ENCODE measurements around the gene ANKRD34A.
A peak's percentile ranks its signal among the peaks of the same experiment; 100 is the strongest.

ANKRD34A gene

DNA sequence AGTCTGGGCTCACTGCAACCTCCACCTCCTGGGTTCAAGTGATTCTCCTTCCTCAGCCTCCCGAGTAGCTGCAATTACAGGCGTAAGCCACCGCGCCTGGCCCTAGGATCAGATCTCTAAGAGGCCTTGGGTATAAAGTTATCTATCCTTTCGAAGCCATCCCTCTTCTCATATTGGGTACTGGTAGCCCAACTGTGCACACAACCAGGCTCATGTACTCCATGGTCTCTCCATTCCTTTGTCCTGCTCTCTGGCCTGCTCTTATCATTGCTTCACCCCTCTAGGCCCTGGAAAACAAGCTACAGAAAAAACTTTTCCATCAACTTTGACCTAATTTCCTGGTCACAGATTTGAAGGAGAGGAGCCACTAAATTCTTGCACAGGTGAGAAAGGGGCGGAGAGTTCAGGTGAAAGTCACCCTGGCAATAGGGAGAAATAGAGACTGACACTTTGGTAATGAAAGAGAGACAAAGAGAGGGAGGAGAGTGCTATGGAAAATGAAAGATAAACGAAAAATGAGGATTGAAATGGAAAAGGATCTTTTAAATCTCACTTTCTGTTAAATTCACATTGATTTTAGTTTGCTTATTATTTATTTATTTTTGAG lies 26.0 kb upstream of the ANKRD34A start:
- DNase-seq: no peak

DNA sequence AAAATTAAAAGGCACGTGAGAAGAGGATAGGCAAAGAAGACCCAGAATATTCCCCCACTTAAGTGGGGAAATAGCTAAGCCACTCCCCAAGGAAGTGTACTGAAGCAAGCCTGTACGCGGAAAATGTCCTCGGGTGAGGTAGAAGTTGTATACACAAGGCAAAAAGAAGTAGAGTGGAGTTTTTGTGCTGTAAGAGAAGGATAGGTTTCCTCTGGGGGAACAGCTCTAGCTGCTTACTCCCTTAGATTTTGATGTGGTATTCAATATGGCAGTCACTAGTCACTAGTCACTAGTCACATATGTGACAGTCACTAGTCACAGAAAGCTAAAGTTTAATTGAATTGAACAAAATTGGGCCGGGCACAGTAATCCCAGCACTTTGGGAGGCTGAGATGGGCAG lies 24.4 kb upstream of the ANKRD34A start:
- DNase-seq: no peak

DNA sequence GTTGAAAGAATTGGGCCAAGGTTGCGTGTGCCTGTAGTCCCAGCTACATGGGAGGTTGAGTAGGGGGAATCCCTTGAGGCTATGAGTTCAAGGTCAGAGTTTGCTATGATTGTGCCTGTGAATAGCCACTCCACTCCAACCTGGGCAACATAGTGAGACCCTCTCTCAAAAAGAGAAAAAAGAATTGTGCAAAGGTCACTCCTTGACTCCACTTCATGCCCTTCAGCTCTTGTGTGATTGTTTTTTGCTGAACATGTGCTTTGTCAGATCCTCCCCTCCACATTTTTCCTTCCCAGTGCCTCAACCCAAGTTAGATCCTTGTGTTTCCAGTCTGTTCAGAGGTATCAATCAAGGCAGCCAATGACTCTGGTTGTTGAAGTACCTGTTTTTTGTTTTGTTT lies 23.6 kb upstream of the ANKRD34A start:
- no peak for DNase-seq

DNA sequence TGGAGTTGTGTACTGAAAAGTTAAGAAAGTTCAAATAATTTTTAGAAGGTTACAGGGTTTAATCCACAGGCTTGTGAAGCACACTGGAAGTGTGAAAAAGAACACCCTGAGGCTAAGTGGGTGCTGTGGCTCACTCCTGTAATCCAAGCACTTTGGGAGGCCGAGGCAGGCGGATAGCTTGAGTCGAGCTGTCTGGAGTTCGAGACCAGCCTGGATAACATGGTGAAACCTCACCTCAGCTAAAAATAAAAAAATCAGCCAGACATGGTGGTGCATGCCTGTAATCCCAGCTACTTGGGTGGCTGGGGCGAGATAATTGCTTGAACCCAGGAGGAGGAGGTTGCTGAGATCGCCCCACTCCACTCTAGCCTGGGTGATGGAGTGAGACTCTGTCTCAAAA lies 22.2 kb upstream of the ANKRD34A start:
- no peak for DNase-seq

DNA sequence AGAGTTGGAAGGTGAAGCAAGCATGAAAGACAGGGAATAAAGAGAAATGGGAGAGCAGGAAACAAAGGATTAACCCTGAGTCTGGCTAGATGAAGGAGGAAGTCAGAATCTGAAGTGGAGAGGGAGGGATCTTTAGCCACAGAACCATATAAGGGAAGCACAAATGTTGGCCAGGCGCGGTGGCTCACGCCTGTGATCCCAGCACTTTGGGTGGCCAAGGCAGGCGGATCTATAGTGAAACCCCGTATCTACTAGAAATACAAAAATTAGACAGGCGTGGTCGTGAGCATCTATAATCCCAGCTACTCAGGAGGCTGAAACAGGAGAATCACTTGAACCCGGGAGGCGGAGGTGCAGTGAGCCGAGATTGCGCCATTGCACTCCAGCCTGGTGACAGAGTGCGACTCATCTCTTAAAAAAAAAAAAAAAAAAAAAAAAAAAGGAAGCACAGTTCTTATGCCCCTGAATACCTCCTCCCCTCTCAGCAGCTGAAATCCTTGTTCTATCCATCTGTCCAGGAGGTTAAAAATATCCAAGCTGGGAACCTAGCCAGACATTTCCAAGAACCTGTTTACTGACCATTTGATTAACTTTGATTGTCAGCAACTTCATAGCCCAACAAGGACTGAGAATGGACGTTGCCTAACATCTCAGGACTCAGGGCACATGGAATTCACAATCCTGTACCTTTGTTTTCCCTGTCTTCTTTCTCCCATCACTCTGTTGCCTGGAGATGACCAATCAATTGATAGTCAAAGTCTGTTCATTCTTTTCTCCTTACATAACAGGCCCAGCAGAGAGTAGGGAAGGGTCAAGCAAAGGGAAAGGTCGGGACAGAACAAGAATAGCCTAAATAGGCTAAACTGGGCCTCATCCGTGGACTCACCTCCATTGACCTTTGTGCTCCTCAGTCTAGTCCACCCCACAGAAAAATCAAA lies 21.4 kb upstream of the ANKRD34A start:
- DNase-seq: no peak

DNA sequence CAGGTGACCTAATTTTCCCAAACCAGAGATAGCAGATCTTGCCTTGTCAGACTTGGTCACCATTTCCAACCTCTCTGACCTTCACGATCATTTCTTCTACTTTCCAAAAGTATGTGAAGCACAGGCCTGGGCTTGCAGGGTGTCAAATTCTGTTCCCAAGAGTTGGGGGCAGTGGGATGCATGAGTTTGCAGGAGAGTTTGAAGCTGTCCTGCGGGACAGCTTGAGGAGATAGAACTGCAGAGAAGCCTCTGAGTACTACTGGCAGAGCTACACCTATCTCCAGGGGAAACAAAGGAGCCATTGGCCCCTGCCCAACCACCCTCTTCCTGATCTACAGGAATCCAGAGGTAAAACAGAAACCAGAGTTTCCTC lies 20.7 kb upstream of the ANKRD34A start:
- DNase-seq: no peak

DNA sequence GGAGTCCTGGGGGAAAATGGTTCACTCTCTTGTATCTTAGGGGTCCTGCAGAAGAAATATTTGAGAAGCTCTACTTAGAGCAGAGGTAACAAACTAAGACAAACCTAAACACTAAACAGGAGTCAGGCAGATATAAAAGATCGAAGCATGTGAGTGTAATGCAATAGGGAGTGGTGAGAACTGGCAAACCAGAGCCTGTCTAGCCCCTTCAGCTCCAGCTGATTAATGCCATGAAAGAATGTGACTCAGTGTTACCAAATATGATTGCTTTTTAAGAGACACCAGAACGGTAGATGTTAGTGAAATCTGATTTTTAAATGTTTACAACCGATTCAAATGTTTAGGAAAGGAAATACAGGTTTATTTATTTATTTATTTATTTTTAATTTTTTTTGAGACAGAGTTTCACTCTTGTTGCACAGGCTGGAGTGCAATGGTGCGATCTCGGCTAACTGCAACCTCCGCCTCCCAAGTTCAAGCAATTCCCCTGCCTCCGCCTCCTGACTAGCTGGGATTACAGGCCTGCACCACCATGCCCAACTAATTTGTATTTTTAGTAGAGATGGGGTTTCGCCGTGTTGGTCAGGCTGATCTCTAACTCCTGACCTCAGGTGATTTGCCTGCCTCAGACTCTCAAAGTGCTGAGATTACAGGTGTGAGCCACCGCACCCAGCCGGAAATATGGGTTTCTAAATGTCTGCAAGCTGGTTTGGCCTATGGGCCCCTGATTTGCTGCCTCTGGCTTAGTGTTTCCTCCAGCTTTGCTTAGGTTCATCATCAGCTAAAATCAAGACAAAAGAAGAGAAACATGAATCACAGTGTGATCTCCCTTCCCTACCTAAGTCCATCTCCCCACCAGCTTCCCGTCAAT lies 19.8 kb upstream of the ANKRD34A start:
- DNase-seq: no peak

DNA sequence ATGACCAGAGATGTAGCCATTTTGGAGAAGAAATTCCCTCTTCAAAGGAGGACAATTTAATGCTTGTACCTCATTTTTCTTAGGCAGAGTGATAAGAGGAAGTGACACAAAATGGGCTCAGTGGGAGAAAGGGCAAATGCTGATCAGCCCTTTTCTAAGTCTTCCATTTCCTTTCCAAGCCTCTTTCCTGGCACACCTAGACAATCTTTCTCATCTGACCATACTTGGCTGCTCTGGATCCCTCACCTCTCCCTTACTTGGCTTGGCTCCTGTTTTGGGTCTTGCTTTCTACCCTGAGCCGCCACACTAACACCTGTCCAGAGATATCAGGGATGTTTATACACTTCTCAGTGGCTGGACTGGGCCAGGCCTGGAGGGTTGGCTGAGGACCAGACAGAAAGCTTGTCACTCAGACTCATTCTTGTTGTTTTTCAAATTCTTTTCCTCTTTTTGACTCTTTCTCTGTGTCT lies 18.9 kb upstream of the ANKRD34A start:
- no peak for DNase-seq

DNA sequence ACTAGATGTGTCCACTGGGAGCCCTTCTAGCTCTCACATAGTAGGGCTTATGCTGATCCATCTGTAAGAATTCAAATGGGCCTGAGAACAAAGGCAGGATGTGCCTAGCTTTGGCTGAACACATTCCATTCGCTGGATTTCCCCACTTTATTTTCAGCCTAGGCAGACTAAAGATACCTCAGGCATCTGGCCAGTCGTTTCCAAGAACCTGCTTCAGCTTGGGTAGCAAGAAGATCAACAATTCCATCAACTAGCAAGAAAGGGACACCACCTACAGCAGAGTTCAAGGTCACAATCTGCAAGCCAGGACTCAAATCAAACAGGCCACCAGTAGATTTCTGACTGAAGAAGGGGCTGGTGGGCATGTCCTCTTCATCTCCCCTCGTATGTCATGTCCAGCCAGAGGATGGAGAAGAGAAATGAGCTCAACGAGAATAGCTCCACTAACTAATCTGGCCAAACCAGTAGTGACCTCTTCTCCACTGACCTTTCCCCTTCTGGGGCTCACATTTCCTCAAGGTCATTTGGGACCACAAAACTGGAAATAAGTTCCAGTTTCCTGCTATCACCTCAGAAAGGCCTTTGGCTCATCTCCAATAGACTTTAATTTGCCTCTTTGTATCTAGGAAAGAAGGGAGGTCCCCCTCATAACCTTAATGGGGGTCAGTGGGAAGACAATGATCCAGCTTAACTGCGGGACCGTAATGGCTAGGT lies 17.8 kb upstream of the ANKRD34A start:
- no peak for DNase-seq

DNA sequence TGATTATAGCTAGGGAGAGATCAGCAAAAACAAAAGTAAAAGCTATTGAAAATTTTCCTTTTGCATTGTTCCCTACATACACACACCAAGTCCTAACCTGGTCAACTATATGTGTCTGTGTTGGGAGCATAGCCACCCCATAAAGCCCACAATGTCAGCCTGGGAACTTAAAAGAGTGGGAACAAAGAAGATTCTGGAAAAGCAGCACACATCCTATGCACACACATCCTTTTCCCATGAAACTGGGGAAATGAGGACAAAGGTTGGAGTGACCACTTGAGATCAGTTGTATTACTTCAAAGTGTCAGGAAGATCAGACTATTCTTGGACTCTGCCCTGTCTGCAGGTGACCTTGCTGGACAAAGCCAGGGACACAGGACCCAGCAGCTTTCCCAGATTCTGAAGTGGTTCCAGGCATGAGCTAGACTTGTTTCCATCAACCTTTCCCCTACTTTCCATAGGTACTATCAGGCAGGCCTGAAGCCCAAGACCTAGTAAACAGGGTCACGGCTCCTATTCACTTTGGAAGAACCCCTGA lies 16.2 kb upstream of the ANKRD34A start:
- DNase-seq: no peak

DNA sequence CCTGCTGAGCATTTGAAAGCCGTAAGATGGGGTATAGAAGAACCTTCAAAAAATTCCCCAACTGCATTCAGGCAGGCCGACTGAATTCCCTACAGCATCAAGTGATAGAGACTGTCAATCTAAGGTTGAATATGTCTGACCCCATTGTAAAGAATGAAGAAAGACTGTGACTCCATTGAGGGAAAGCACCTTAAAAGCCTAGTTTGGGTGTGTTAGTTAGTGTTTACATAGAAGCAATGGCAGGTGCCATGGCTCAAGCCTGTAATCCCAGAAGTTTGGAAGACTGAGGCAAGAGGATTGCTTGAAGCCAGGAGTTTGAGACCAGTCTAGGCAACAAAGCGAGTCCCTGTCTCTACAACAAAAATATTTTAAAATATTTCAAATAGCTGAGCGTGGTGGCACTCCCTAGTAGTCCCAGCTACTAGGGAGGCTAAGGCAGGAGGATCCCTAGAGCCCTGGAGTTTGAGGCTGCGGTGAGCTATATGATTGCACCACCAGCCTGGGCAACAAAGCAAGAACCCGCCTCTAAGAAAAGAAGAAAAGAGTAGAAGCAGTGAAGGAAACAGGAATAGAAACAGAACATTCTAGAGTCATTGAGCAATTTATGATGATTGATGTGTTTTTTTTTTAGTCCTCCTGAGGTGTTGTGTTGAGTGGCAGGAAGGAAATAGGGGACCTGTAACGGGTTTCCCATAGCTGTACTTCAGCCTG lies 15.5 kb upstream of the ANKRD34A start:
- DNase-seq: no peak

DNA sequence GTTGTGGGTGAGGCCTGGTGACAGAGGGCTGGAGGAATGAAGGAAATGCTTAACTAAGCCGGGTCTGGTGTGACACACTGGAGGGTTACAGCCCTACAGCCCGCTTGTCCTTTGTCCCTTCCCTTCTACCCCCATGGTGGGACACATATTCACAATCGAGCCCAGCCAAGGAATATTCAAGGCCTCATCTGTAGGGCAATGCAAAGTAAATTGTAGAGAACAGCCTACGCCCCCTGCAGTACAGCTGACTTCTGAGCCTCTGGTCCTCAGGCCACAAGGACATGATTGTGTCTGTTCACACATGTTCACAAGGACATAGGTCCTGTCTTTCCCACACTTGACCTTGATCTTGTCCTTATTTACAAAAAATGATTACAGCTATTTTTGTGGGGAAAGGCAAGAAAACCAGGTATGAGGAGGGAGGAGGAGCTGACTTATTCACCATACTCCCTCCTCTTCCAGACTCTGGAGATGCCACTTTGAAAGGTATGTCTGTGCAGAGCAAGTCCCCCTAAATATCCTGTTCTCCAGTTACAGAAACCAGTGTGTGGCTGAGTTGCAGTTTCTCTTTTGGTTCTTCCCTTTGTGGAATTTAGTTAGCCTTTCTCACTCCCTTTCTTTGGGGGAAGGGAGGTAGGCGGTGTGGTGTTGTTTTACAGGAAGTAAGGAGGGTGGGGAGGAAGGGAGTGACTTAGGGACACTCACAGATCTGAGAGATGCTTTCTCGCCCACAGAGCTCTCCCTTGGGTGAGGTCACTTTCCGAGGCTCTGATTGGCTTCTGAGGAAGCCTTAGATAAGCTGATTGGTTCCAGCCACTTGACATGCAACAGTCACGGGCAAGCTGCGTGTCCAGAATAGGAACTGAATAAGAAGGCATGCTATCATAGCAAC lies 14.7 kb upstream of the ANKRD34A start:
- peak; percentile 97 for DNase-seq

DNA sequence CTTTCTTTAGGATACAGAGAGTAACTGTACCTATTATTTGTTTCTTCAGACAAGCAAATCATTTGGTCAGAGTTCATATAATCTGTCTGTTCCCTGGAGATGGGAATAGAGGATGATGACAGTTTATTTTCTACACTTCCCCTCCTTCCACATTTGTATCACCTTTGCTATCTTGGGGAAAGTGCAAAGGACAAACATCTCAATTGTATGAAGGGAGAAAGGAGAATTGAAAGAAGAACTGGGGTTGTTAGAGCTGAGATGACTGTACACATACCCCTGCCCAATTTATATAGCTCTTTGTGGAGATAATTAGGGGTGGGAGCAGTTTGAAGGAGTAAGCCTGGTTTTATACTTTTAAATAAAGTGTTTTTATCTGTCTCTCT lies 14.1 kb upstream of the ANKRD34A start:
- no peak for DNase-seq

DNA sequence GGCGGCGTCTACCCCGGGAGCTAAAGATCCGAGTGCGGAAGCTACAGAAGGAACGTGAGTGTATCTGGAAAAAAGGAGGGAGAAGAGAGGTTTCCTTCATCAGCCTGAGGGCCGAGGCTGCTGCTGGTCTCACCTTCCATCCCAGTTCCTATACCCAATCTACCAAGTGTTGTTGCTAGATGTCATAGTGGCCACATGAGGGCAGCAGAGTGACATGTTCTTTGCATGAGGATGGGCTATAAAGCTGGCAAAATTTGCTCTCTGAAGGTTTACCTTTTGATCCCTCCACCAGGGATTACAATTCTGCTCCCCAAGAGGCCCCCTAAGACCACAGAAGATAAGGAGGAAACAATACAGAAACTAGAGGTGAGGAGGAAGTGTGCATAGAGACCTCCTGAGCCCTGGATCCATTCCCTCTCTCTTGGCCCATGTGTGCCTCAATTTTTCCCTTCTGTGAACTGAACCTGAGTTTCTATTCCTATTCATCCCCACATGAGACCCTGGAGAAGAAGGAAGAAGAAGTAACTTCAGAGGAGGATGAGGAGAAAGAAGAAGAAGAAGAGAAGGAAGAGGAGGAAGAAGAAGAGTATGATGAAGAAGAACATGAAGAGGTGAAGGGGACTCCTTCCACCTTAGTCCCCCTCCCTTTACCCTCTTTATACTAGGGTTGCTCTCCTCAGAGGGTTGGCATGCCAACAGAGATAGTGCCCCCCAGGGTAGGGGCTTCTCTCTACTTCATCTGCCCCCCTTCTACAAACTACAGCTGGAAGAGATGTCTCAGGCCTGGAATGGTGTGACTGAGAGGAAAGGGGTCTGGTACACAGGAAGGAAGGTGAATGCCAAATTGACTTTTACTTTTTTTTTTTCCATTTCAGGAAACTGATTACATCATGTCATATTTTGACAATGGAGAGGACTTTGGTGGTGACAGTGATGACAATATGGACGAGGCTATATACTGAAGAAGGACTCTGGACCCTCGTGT lies 13.4 kb upstream of the ANKRD34A start:
- peak; percentile 77 for DNase-seq

DNA sequence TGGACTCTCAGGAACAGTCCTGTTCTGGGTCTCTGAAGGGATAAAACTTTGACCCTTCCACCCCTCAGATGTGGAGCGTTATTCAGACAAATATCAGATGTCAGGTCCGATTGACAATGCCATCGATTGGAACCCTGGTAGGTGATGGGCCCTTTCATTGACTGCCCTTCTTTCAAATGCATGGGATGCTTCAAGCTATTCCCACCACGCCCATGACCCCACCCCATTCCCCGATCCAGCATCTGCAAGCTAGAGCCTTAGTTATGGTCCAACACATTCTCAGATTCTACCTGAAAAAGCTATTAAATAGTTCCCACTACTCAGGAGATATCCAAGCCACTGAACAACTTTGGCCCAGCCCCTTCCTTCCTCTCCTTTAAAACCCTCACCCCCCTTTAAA lies 12.6 kb upstream of the ANKRD34A start:
- DNase-seq: no peak

DNA sequence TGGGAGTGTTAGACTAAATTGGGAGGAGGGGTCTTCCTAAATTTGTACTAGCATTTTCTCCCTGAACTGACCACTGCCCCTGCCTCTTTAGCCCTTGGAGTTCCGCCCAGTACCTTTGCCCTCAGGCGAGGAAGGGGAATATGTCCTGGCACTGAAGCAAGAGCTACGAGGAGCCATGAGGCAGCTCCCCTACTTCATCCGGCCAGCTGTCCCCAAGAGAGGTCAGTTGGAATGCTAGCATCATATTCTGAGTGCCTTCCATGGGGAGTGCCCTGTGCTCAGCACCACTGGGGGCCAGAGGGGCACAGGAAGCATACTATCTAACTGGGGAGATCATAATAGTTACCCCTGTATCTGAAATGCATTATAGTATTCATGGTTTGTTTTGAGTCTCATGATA lies 10.8 kb upstream of the ANKRD34A start:
- DNase-seq: no peak

DNA sequence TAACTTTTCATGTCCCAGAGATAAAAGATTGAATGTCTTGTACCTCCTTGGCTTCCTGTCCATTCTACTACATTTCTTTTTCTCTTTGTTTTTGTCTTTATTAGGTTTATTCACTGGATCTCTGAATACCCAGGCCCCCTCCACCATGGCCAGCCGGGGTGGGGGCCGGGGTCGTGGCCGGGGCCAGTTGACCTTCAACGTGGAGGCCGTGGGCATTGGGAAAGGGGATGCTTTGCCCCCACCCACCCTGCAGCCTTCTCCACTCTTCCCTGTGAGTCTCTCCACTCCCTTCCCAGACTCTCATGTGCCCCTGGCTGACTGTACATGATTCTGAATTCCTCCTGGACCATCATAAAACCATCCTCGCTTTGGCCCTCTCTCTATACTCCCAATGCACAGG lies 10.3 kb upstream of the ANKRD34A start:
- no peak for DNase-seq

DNA sequence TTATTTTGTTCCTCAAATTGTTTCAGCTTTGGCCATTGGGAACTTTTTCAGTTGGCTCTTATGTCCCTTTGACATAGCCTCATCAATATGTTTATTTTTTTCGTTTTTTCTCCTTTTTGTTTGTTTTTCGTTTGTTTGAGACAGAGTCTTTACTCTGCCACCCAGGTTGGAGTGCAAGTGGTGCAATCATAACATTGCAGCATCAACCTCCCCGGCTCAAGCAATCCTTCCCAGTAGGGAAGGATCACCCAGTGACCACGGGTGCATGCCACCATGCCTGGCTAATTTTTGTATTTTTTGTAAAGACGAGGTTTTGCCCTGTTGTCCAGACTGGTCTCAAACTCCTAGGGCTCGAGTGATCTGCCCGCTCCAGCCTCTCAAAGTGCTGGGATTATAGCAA lies 8.2 kb upstream of the ANKRD34A start:
- DNase-seq: no peak

DNA sequence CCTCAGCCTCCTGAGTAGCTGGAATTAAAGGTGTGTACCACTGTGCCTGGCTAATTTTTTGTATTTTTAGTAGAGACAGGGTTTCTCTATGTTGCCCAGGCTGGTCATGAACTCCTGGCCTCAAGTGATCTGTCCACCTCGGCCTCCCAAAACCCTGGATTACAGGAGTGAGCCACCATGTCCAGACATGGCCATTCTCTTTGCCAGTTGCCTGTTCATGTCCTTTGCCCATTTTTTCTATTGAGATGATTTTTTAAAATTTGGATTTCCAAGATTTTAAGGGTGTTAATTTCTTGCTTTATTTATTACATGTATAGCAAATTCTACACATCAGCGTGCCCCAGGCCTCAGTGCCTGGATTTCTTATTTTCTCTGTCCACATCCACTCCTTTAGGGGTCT lies 2.9 kb upstream of the ANKRD34A start:
- DNase-seq: no peak
